GM18508 (cell line): ENCODE data around the gene CEP97.

Source experiments
- ATAC-seq: cut with Tn5 transposase; IDR thresholded peaks from one replicate; pipeline ENCODE4 v1.9.1; 2021; ENCODE audit warnings: moderate number of reproducible peaks; ENCODE audit not compliant: insufficient read depth, unreplicated experiment

CEP97 gene

GRCh38 chr3:101810022-101810418, 85.6 kb downstream of the CEP97 start:
- no peak for ATAC-seq

DNA sequence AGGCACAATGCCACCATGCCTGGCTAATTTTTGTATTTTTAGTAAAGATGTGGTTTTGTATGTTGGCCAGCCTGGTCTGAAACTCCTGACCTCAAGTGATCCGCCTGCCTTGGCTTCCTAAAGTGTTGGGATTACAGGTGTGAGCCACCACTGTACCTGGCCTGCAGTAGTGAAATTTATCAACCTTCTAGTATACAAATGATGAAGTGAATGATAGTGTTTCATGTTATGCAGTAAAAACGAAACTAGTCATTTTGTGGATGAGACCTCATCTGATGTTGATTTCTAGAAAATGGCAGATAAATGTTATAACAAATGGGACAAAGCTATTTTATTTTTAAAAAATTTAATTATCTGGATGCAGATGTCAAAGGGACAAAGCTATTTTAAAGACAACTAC, 87.5 kb downstream of the CEP97 start:
- ATAC-seq: no peak

DNA sequence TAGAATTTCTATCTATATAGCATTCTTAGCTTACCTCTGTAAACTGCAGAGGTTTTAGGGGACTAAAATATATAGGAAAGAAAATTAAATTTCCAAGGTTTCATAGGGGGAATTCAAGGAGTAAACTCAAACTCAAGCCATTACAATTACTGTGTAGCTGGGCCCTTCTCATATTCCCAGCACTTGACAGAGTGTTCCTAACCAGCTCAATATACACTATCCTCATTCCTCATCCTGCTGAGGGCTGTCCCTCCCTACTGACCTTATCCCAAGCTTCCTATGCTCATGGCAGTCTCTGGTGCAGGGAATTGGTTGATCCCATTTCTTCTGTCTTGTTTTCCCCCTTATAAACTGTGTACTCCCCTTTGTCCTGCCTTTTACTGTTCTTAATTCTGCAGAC, 88.5 kb downstream of the CEP97 start:
- no peak for ATAC-seq

DNA sequence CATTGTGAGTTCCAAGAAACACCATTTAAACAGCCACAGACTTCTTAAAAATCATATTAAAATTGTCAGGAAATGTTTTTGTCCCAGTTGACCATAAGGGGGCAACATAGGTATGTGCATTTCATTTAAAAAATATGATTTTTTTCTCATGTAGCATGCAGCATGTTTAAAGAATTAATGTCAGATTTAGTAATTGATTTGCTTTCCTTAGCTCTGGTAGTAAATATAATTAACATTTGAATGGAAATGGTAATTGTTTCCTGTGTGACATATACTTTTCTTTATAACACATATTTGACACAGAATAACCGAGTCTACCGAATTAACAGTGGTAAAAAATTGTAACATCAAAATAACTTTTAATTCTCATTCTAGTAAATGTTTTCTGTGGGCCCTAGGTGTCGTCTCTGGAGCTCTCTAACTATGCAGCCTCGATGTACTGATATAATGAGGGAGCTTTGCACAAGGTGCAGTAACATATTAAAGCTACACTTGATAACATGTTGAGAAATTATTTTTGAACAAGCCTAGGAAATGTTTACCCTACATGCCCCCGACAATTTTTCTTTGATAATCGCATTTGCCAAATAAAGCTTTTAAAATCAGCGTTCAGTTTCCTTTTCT, 89.5 kb downstream of the CEP97 start:
- ATAC-seq: no peak

- ATAC-seq: no peak
These were observed 90.4 kb downstream of the CEP97 start for GRCh38 chr3:101814835-101815234.

- no peak for ATAC-seq
These were observed 92.1 kb downstream of the CEP97 start for GRCh38 chr3:101816215-101817149.

DNA sequence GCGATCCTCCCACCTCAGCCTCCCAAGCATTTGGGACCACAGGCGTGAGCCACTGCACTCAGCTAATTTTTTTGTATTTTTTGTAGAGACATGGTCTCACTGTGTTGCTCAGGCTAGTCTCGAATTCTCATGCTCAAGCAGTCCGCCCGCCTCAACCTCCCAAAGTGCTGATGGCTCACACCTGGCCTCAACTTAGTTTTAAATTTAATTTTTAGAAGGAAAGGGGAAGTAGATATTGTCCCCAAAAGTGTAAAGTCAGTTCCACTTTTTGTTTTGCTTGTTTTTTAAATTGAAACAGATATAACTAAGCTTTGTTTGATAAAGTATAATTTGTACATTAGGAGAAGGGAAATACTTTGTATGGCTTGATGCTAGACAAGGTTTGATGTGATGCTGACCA, 93.6 kb downstream of the CEP97 start:
- no peak for ATAC-seq

- ATAC-seq: peak; percentile 61
These were observed 95.3 kb downstream of the CEP97 start for GRCh38 chr3:101819649-101820206.
